Measurements from ENCODE around the gene DPCD.

GRCh38 chr10:101650863-101651262 lies 62.7 kb downstream of the DPCD start:
- TF ChIP-seq POLR2AphosphoS5 (IDR thresholded peaks at IDR 0.05; ENCODE audit: borderline replicate concordance, low read depth, low read length) (no peak), EZH2 (IDR thresholded peaks at IDR 0.05) (no peak), FOXP2 (optimal IDR thresholded peaks at IDR 0.05; ENCODE audit: control extremely low read depth, extremely low read length, insufficient read depth) (no peak)

All from SK-N-MC (cell line).